G401 (cell line): Measurements from ENCODE around the gene MEI4. TPM values are rescaled to one million over a fixed set of nuclear protein-coding genes. Genes with fewer than 3 reads are reported as not detected.
"Not testable (repeated sequence)": the region's sequence is repeated elsewhere in the genome, so short reads cannot be mapped to it uniquely, and the experiment has no call there.

ENCODE experiments used
- DNase-seq: peaks from one replicate; pipeline ENCODE4 v3.0.0-alpha.2; 2015; ENCODE audit warnings: low spot score
- in situ Hi-C: cut with HindIII; loops from 2 replicates; pipeline ENCODE4 v1.10.0; 2016; ENCODE audit warnings: low sequenced_read_pairs, mixed read lengths
- total RNA-seq: library from RNA; depleted of rRNA; stranded (reverse); fragments of >200 nt; shearing (Covaris generic); gene quantifications from 2 replicates; pipeline ENCODE4 v1.2.3, GENCODE V29; 2014

MEI4 gene
- total RNA-seq, 1 experiment from 2014 or later: 0.44 TPM

GRCh38 chr6:77796824-77797809 is 144.3 kb downstream of the MEI4 start:
- in situ Hi-C loops: no loop called here
- no peak for DNase-seq

GRCh38 chr6:77812304-77812703 is 159.5 kb downstream of the MEI4 start:
- DNase-seq: no peak
- in situ Hi-C loops: no loop called here

GRCh38 chr6:77813090-77813489 is 160.3 kb downstream of the MEI4 start:
- DNase-seq: no peak
- in situ Hi-C loops: no loop called here

- no peak for DNase-seq
- in situ Hi-C loops: no loop called here
Measured at GRCh38 chr6:77814119-77814518, 161.3 kb downstream of the MEI4 start.

- no peak for DNase-seq
- in situ Hi-C loops: no loop called here
Measured at GRCh38 chr6:77815531-77815930, 162.7 kb downstream of the MEI4 start.

GRCh38 chr6:77816766-77817270 is 164.0 kb downstream of the MEI4 start:
- DNase-seq: no peak
- in situ Hi-C loops: no loop called here

GRCh38 chr6:77822265-77822664 is 169.4 kb downstream of the MEI4 start:
- no peak for DNase-seq
- in situ Hi-C loops: no loop called here

- in situ Hi-C loops: no loop called here
- no peak for DNase-seq
Measured at GRCh38 chr6:77825204-77825603, 172.4 kb downstream of the MEI4 start.

- in situ Hi-C loops: no loop called here
- no peak for DNase-seq
Measured at GRCh38 chr6:77829736-77830135, 176.9 kb downstream of the MEI4 start.

- in situ Hi-C loops: not testable (repeated sequence)
Measured at GRCh38 chr6:77833749-77834148, 180.9 kb downstream of the MEI4 start.

GRCh38 chr6:77834591-77834996 is 181.8 kb downstream of the MEI4 start:
- no peak for DNase-seq
- in situ Hi-C loops: no loop called here

More at GRCh38 chr6:77833749-77834148, 180.9 kb downstream of the MEI4 start:
- not testable (repeated sequence) for DNase-seq

GRCh38 chr6:77837034-77837784 is 184.4 kb downstream of the MEI4 start:
- in situ Hi-C loops: no loop called here
- no peak for DNase-seq

GRCh38 chr6:77839292-77839691 is 186.5 kb downstream of the MEI4 start:
- DNase-seq: no peak
- in situ Hi-C loops: no loop called here

- DNase-seq: no peak
- in situ Hi-C loops: no loop called here
Measured at GRCh38 chr6:77844822-77845221, 192.0 kb downstream of the MEI4 start.

GRCh38 chr6:77853401-77853800 is 200.6 kb downstream of the MEI4 start:
- in situ Hi-C loops: no loop called here
- DNase-seq: no peak

GRCh38 chr6:77856391-77856790 is 203.6 kb downstream of the MEI4 start:
- in situ Hi-C loops: no loop called here
- DNase-seq: no peak

- no peak for DNase-seq
- in situ Hi-C loops: no loop called here
Measured at GRCh38 chr6:77857421-77857820, 204.6 kb downstream of the MEI4 start.

- in situ Hi-C loops: no loop called here
- no peak for DNase-seq
Measured at GRCh38 chr6:77876300-77876699, 223.5 kb downstream of the MEI4 start.

- no peak for DNase-seq
- in situ Hi-C loops: no loop called here
Measured at GRCh38 chr6:77879527-77879926, 226.7 kb downstream of the MEI4 start.

- in situ Hi-C loops: no loop called here
Measured at GRCh38 chr6:77880501-77880900, 227.7 kb downstream of the MEI4 start.

More at GRCh38 chr6:77880501-77880900, 227.7 kb downstream of the MEI4 start:
- DNase-seq: no peak
